Measurements from ENCODE around the gene PXDN.
"Not testable (repeated sequence)": the region's sequence is repeated elsewhere in the genome, so short reads cannot be mapped to it uniquely, and the experiment has no call there.

PXDN gene

GRCh38 chr2:1741851-1742250 is 2.5 kb downstream of the PXDN start:
- no peak for DNase-seq (ENCODE audit: low read depth in 2 of 2, low spot score in 1 of 2)

DNA sequence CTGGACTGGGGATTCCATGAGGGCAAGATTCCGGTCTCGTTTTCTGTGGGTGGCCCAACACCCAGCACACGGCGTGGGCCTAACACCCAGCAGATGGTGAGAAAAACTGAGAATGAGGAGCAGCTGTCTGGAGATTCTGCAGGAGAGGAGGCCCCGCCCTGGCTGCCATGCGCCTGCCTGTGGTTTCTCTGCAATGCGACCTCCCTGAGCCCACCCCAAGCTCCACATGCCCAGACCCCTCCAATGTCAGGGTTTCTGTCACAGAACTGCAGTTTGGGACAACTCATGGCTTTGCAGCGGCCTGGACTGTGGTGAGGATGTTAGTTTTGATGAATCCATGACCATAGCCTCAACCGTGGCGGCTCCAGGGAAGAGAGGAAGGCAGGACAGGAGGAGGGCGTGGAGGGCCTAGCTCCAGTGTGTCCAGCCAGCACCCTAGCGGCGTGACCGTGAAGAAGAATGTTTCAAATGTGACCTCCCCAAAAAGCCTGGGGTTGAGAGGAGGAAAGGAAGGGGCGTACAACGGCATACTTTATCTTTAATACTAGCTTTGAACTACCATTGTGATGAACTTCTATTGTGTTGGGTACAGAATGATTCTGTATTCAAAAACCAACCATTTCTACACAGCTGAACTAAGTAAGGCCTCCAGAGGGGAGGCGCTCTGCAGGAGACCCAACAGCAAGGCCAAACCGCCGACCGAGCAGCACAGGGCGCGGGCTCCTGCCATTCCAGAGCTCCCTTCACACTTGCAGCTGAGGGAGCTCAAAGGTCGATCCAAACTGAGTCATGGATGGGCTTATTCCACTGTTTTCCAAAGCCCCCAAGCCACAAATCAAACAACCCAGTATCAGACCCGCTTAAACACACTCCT is 3.4 kb downstream of the PXDN start:
- DNase-seq (ENCODE audit: low read depth in 2 of 2, low spot score in 1 of 2): no peak

- no peak for DNase-seq (ENCODE audit: low read depth in 2 of 2, low spot score in 1 of 2)
Measured at GRCh38 chr2:1739961-1740715, 4.2 kb downstream of the PXDN start.

DNA sequence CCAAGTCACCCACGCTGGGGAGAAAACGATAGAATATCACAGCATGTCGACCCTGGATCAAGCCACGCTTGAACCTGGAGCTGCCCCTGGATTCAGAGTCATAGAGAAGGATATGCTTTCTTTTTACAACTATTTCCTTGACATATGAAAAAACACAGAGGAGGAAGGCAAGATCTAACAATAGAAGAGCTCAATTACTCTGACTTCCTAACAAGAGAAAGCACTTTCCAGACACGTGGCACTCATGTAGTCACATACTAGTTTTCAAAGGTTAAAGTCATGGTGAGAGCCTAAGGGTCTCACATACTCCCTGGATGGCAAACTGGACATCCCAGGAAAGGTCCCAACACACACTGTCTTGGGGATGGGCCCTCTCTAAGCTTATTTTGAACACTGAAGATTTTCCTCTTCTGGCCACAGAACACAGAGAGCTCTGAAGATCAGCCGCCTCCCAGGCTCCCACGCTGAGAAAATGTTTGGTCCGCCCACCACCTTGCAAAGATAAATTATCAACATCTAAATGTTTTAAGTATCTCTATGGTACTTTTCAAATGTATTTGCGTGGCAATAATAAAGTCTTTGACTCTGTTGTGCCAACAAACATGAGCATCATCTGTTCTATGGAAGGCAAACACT is 4.9 kb downstream of the PXDN start:
- DNase-seq (ENCODE audit: low read depth in 2 of 2, low spot score in 1 of 2): no peak

DNA sequence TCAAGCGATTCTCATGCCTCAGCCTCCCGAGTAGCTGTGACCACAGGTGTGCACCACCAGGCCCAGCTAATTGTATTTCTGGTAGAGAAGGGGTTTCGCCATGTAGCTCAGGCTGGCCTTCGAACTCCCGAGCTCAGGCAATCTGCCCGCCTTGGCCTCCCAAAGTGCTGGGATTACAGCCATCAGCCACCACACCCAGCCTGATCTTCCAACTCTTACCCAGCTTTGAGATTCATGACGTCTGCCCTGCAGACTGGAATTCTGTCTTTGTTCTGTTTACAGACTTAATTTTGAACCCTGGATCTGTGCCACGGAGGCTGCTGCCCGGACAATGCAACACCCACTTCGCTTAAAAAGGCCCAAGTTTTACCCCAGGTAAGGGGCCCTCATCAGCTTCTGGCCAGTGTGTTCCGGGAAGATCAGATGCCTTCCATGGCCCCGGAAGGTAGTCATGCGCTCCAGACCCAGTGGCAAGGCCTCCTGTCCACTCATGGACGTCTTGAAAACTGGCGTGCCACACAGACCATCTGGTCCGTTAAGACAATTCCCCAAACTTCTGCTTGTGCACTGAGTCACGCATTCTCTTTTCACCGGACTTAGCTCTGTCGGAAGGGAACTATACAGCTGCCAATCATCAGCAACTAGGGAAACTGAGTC is 5.5 kb downstream of the PXDN start:
- no peak for DNase-seq (ENCODE audit: low read depth in 2 of 2, low spot score in 1 of 2)

DNA sequence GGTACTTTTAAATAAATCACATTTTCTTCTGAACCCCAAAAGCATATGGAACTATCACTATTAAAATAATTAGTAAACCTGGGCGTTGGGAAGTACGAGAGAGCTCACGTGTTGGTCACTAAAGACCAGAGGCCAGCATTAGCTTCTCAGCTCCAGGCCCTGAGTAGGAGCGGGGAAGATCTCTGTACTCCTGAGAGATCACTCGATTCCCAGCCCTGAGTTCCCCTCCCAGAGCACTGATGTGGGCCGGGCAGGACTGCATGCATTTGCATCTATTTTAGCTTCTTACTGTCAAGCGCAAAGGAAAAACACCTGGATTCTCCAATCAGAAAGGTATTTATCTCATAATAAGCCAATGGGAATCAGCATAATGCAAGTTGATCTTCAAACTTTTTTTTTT is 6.2 kb downstream of the PXDN start:
- DNase-seq (ENCODE audit: low read depth in 2 of 2, low spot score in 1 of 2): no peak

DNA sequence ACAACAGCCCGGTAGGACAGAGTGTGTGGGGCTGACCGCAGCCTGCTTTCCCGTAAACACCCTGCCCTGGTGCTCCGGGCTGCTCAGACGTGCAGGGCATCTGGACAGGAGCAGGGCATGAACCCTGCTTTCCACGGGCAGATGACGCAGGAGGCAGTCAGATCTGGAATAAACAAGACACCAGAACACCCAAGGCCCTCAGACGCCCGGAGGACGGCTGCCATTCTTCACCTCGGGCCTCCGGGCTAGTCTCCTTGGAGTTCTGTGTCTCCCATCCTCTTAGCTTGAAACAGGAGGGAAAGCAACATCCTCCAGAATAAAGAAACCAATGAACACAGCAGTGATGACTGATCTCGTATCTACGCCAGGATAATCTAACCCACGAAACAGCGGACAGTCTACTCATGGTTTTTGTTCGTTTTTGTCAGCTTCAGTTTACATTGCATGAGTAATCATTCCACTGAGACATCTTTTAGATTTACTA is 7.3 kb downstream of the PXDN start:
- DNase-seq (ENCODE audit: low read depth in 2 of 2, low spot score in 1 of 2): no peak

GRCh38 chr2:1736045-1736444 is 8.3 kb downstream of the PXDN start:
- DNase-seq (ENCODE audit: low read depth in 2 of 2, low spot score in 1 of 2): no peak

DNA sequence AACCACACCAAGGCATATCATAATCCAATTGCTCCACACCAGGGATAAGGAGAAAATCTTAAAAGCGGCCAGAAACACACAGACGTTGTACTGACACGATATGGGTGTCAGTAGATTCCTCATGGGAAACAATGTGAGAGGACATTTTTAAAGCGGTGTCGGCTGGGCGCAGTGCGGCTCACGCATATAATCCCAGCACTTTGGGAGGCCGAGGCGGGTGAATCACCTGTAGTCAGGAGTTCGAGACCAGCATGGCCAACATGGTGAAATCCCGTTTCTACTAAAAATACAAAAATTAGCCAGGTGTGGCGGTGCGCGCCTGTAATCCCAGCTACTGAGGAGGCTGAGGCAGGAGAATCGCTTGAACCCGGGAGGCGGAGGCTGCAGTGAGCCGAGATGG is 11.0 kb downstream of the PXDN start:
- not testable (repeated sequence) for DNase-seq (ENCODE audit: low read depth in 2 of 2, low spot score in 1 of 2)

GRCh38 chr2:1731963-1732768 is 12.1 kb downstream of the PXDN start:
- no peak for DNase-seq (ENCODE audit: low read depth in 2 of 2, low spot score in 1 of 2)

GRCh38 chr2:1731447-1731962 is 12.8 kb downstream of the PXDN start:
- DNase-seq (ENCODE audit: low read depth in 2 of 2, low spot score in 1 of 2): no peak

DNA sequence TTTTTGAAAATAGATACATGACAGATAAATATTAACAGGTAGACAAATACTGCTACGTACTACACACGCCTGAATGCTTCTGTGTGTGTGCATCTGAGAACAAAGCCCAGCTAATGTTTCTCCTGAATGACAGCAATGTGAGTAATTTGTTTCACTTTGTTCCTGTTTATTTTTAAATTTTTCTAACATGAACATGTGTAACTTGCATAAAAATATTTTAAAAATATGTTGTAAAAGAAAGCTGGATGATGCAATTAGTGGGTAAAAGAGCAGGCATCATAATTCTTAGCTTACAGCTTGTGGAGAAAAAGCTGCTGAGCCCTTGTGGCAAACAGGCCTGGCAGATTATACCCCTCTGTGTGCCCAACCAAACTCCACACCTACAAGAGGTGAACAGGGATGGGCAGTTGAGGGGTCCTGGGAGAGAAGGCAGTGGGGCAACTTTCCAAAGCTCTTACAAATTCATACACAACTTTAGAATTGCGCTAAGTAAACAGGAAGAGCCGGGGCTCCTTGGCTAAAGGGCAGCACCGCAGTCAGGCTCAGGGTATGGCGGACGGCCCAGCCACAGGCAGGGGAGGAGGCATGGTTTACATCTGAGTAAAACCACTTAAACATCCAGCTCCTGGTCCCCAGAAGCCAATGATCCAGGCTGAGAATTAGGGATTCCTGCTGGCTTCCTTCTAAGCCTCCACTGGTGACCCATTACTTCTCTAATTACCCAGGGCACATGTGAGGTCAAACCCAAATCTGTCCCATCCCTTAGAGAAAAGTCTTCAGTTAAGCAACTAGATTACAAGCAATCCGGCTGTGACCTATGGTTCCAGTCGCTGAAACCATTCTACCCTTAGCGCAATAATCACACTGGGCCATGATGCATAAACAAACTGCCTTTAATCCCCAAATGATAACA is 14.0 kb downstream of the PXDN start:
- no peak for DNase-seq (ENCODE audit: low read depth in 2 of 2, low spot score in 1 of 2)

DNA sequence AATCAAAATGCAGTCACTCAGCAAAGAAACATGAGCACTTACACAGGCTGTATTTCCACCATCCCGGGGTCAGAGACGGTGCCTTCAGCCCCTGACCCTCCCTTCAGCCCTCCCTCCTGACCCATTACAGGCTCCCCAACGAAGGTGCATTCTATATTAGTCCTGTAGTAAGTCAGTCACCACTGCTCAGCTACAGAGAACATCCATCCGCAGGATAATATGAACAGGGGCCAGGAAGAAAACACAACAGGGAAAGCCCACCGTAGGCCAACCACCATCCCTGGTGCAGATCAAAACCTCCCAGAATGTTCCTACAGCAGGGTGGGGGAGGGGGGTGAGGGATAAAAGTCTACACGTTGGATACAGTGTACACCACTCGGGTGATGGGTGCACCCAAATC is 15.1 kb downstream of the PXDN start:
- DNase-seq (ENCODE audit: low read depth in 2 of 2, low spot score in 1 of 2): no peak

GRCh38 chr2:1728821-1729220 is 15.5 kb downstream of the PXDN start:
- no peak for DNase-seq (ENCODE audit: low read depth in 2 of 2, low spot score in 1 of 2)

DNA sequence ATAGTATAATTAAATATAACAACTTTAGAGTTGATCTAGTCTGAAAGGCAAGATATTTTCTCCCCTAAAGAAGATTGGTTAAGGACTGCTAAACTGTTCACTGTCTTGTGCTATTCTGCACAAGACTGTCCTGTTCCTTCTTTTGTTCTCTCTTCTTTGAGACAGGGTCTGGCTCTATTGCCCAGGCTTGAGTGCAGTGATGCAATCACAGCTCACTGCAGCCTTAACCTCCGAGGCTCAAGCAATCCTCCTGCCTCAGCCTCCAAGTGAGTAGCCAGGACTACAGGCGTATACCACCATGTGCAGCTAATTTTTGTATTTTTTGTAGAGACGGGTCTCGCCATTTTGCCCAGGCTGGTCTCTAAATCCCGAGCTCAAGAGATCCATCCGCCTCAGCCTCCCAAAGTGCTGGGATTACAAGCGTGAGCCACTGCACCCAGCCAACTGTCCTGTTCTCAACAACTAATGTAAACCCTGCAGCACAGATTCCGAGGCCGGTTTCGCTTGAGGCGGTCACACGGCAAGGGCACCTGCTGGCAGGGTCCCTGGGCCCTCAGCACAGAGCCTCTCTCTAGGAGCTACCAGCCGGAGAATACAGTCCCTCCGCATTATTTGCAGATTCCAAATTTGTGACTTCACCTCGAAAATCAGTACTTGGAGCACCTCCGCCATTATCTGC is 16.4 kb downstream of the PXDN start:
- no peak for DNase-seq (ENCODE audit: low read depth in 2 of 2, low spot score in 1 of 2)

- no peak for DNase-seq (ENCODE audit: low read depth in 2 of 2, low spot score in 1 of 2)
Measured at GRCh38 chr2:1727101-1727771, 17.1 kb downstream of the PXDN start.

DNA sequence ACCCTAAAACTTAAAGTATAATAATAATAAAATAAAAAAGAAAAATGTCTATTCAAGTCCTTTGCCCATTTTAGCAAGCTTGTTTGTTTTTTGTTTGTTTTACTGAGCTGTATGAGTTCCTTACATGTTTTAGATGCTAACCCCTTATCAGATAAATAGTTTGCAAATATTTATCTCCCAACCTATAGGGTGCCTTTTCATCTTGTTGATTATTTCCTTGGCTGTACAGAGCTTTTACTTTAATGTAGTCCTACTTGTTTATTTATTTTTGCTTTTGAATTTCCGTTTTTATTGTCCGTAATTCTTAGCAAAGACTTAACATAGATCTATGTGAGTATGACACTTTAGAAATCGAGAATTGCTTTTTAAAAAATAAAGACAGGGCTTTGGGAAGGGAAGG is 17.8 kb downstream of the PXDN start:
- no peak for DNase-seq (ENCODE audit: low read depth in 2 of 2, low spot score in 1 of 2)

DNA sequence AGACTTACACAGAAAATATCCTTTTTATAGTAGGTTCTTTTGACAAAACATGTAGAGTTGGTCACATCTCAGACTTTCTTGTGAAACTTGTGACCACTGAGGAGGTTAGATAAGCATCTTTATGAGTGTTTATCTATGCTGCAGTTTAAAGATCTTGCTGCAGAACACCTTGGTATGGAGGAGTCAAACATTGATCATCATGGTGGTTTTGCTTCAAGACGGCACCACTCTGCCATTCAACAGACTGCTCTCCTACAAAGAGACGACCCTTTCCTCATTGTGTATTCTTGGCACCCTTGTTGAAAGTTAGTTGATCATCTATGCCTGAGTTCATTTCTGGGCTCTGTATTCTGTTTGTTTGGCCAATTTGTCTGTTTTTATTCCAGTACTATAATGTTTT is 20.0 kb downstream of the PXDN start:
- not testable (repeated sequence) for DNase-seq (ENCODE audit: low read depth in 2 of 2, low spot score in 1 of 2)

All from stimulated activated CD8-positive, alpha-beta memory T cell treated with anti-CD3 and anti-CD28 coated beads, Interleukin-4, amount 100 ng/mL, for 1 hour (primary cell).